DND-41 (cell line): ENCODE results near the gene XXYLT1.

Experiments used
- ATAC-seq: fragments of 200-7000 bp; cut with Tn5 transposase; 3 replicates; pipeline ENCODE4 v1.9.1; 2021; ENCODE audit warnings: low read depth; ENCODE audit not compliant: insufficient read depth
- DNase-seq: peaks from one replicate; pipeline ENCODE4 v3.0.0-alpha.2; 2020
- H2AFZ ChIP-seq: 2 replicates; pipeline ENCODE4 v1.6.0; 2012; ENCODE audit warnings: low read depth, low read length
- H3K27ac ChIP-seq: 2 replicates; pipeline ENCODE4 v1.5.1; 2012; ENCODE audit warnings: low read length, inconsistent platforms
- H3K27me3 ChIP-seq: fragments of 200-600 bp; sonication (generic); 2 replicates; pipeline ENCODE4 v1.6.0; 2012; ENCODE audit warnings: low read length, mild to moderate bottlenecking, inconsistent platforms; ENCODE audit not compliant: insufficient read depth, poor library complexity
- H3K36me3 ChIP-seq: 2 replicates; pipeline ENCODE4 v1.5.1; 2012; ENCODE audit warnings: low read length, inconsistent platforms; ENCODE audit not compliant: insufficient read depth
- H3K4me1 ChIP-seq: 2 replicates; pipeline ENCODE4 v1.5.1; 2012; ENCODE audit warnings: mild to moderate bottlenecking, low read length; ENCODE audit not compliant: insufficient read depth
- H3K4me2 ChIP-seq: 2 replicates; pipeline ENCODE4 v1.6.0; 2012; ENCODE audit warnings: mild to moderate bottlenecking, moderate library complexity, low read length, inconsistent platforms; ENCODE audit not compliant: insufficient read depth
- H3K4me3 ChIP-seq, 2 experiments: fragments of 200-600 bp in 1 of 2; shearing (Covaris generic) in 1 of 2; 2 replicates each; pipeline ENCODE4 v1.5.1; 2012 to 2016; ENCODE audit warnings: inconsistent platforms in 2 of 2, low read length in 2 of 2, mild to moderate bottlenecking in 2 of 2, low read depth in 1 of 2, moderate library complexity in 1 of 2
- H3K79me2 ChIP-seq: 2 replicates; pipeline ENCODE4 v1.6.0; 2012; ENCODE audit warnings: low read length, inconsistent platforms; ENCODE audit not compliant: insufficient read depth
- H3K9ac ChIP-seq: 2 replicates; pipeline ENCODE4 v1.6.0; 2012; ENCODE audit warnings: low read depth, mild to moderate bottlenecking, inconsistent platforms, low read length, moderate library complexity
- H3K9me3 ChIP-seq: 2 replicates; pipeline ENCODE4 v1.5.1; 2012; ENCODE audit warnings: low read length, moderate library complexity, mild to moderate bottlenecking, inconsistent platforms; ENCODE audit not compliant: insufficient read depth, severe bottlenecking
- H4K20me1 ChIP-seq: 2 replicates; pipeline ENCODE4 v1.6.0; 2012; ENCODE audit warnings: low read length; ENCODE audit not compliant: insufficient read depth
- EZH2 ChIP-seq: IDR thresholded peaks from 3 replicates; pipeline ENCODE4 v1.6.1; 2012; ENCODE audit warnings: borderline replicate concordance, low read depth, mild to moderate bottlenecking, moderate library complexity, low read length, inconsistent platforms; ENCODE audit not compliant: severe bottlenecking
- TF ChIP-seq, protein P1 (sequence below): IDR thresholded peaks from 2 replicates; pipeline ENCODE4 v1.5.1; 2012; ENCODE audit warnings: borderline replicate concordance, low read length, moderate library complexity, mild to moderate bottlenecking; ENCODE audit not compliant: poor library complexity, severe bottlenecking; ENCODE audit errors: extremely low read depth

Gene XXYLT1

DNA sequence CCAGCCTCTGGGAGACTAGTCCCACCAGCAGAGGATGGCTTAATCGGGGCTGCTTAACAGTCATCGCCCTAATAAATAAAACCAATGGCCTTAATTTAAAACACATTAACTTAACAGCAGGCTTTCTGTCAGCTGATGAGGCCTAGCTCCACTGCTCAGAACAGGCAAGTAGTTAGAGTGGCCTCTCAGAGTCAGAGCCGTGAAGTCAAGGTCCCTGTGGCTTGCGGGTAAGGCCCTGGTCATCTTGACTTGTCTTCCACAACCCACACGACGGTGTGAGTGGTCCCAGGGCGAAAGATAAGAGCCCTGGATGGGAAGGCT, 11.8 kb downstream of the XXYLT1 start:
- Histone ChIP-seq H2AFZ (no peak overlapping the region), H3K4me3 (no peak overlapping the region), H3K9ac (no peak overlapping the region; the same call in 1 of the 2 replicates), H3K27ac (no peak overlapping the region), H3K27me3 (no peaks in the 10 kb centered on the region), H3K79me2 (peaks cover 10% of the 10 kb centered on the region; the same call in 1 of the 2 replicates), H3K36me3 (no peaks in the 10 kb centered on the region), H3K9me3 (no peaks in the 10 kb centered on the region), H3K4me1 (peaks cover 23% of the 10 kb centered on the region), H4K20me1 (peaks cover 91% of the 10 kb centered on the region), H3K4me2 (peak overlapping the region; percentile 99; the same call in 1 of the 2 replicates)
- ATAC-seq: no peak
- DNase-seq: no peak
- TF ChIP-seq EZH2: no peak
- TF ChIP-seq, protein P1, sequence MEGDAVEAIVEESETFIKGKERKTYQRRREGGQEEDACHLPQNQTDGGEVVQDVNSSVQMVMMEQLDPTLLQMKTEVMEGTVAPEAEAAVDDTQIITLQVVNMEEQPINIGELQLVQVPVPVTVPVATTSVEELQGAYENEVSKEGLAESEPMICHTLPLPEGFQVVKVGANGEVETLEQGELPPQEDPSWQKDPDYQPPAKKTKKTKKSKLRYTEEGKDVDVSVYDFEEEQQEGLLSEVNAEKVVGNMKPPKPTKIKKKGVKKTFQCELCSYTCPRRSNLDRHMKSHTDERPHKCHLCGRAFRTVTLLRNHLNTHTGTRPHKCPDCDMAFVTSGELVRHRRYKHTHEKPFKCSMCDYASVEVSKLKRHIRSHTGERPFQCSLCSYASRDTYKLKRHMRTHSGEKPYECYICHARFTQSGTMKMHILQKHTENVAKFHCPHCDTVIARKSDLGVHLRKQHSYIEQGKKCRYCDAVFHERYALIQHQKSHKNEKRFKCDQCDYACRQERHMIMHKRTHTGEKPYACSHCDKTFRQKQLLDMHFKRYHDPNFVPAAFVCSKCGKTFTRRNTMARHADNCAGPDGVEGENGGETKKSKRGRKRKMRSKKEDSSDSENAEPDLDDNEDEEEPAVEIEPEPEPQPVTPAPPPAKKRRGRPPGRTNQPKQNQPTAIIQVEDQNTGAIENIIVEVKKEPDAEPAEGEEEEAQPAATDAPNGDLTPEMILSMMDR: no peak

GRCh38 chr3:195258449-195259153, 12.4 kb downstream of the XXYLT1 start:
- Histone ChIP-seq H3K27ac (no peak overlapping the region), H2AFZ (no peak overlapping the region), H3K79me2 (peaks cover 7% of the 10 kb centered on the region; the same call in 1 of the 2 replicates), H3K27me3 (no peaks in the 10 kb centered on the region), H3K4me2 (no peak overlapping the region), H4K20me1 (peaks cover 90% of the 10 kb centered on the region), H3K9me3 (no peaks in the 10 kb centered on the region), H3K9ac (no peak overlapping the region), H3K4me1 (peaks cover 23% of the 10 kb centered on the region), H3K4me3 (no peak overlapping the region), H3K36me3 (no peaks in the 10 kb centered on the region)
- DNase-seq: no peak
- TF ChIP-seq, protein P1: no peak
- no peak for TF ChIP-seq EZH2
- no peak for ATAC-seq

GRCh38 chr3:195257454-195258448, 13.2 kb downstream of the XXYLT1 start:
- TF ChIP-seq EZH2: no peak
- TF ChIP-seq, protein P1: no peak
- Histone ChIP-seq H3K4me2 (no peak overlapping the region), H3K27ac (no peak overlapping the region), H3K36me3 (no peaks in the 10 kb centered on the region), H3K4me3 (no peak overlapping the region), H3K79me2 (peaks cover 7% of the 10 kb centered on the region; the same call in 1 of the 2 replicates), H2AFZ (no peak overlapping the region), H3K4me1 (peaks cover 23% of the 10 kb centered on the region), H3K9me3 (no peaks in the 10 kb centered on the region), H3K27me3 (no peaks in the 10 kb centered on the region), H4K20me1 (peaks cover 86% of the 10 kb centered on the region), H3K9ac (no peak overlapping the region)
- no peak for ATAC-seq
- no peak for DNase-seq
